Measurements from ENCODE around the gene BCAR1.

DNA sequence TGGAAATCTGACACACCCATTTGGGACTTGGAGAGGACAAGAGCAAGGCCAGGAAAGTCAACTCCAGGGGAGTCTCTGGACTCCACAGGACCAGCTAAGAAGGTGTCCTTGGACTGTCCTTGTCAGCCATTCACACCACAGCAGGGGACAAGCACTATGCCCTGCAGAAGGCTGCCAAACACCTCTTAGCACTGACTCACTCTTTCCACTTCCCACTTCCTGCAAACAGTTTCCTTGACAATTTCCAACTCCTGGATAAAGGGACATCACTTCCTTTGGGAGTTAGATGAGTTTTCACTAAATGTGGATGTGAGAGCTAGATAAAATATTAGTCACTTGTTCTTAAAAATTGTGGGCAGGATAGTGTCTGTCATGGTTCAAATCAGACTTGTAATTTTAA lies 37.8 kb upstream of the BCAR1 start:
- TF ChIP-seq REST (IDR thresholded peaks at IDR 0.05; ENCODE audit: borderline replicate concordance in 1 of 2, low read depth in 1 of 2, low read length in 2 of 2) (no peak), ZNF572 (CRISPR knock-in tag; IDR thresholded peaks at IDR 0.05) (no peak), ZNF138 (CRISPR knock-in tag; IDR thresholded peaks at IDR 0.05; ENCODE audit: low read depth) (no peak), MYNN (CRISPR knock-in tag; IDR thresholded peaks at IDR 0.05; ENCODE audit: low read depth) (no peak), SYNCRIP (IDR thresholded peaks at IDR 0.05; ENCODE audit: insufficient read depth, low read depth, low read length) (no peak), POLR2AphosphoS5 (IDR thresholded peaks at IDR 0.05; ENCODE audit: low read depth, low read length) (no peak), BHLHE40 (IDR thresholded peaks at IDR 0.05; ENCODE audit: low read length) (no peak), SOX5 (CRISPR knock-in tag; IDR thresholded peaks at IDR 0.05; ENCODE audit: borderline replicate concordance) (no peak), EZH2 (conservative IDR thresholded peaks at IDR 0.05; ENCODE audit: low read depth, low read length) (no peak), CTCF (CRISPR knock-in tag; IDR thresholded peaks at IDR 0.05) (no peak), THAP8 (CRISPR knock-in tag; IDR thresholded peaks at IDR 0.05; ENCODE audit: borderline replicate concordance) (no peak), ZNF234 (CRISPR knock-in tag; conservative IDR thresholded peaks at IDR 0.05) (no peak), JUNB (CRISPR knock-in tag; IDR thresholded peaks at IDR 0.05; ENCODE audit: borderline replicate concordance) (no peak)

Measured in HepG2 (cell line).